A549 (cell line): ENCODE data around the gene FPR2. TPM values are rescaled to one million over a fixed set of nuclear protein-coding genes. Genes with fewer than 3 reads are reported as not detected.

Experiments
- ATAC-seq, 2 experiments: fragments of 200-7000 bp in 1 of 2; fragments of >200 bp in 1 of 2; cut with Nextera tagmentation in 1 of 2; cut with Tn5 transposase in 1 of 2; 3 replicates each; pipeline versions ENCODE4 v1.8.0 to v1.9.1; 2018 to 2020; ENCODE audit warnings: mild to moderate bottlenecking in 1 of 2, moderate library complexity in 1 of 2
- CTCF ChIA-PET: fragments of 300-600 bp; sonication (Branson Sonifier 250); formaldehyde crosslinking; extraction: SDS; loops from one replicate; lab custom pipeline; 2021; ENCODE audit warnings: antibody characterized with exemption, inconsistent platforms; lab: Yijun Ruan, JAX
- POLR2A ChIA-PET: fragments of 350-600 bp; formaldehyde crosslinking; extraction: SDS; loops from one replicate; lab custom pipeline; 2021; ENCODE audit warnings: antibody characterized with exemption, inconsistent platforms; lab: Yijun Ruan, JAX
- DNase-seq, 2 experiments: peaks; one replicate each; pipeline versions ENCODE4 v3.0.0 to v3.0.0-alpha.2; 2011 to 2016; ENCODE audit warnings: low read depth in 1 of 2, low spot score in 1 of 2
- FAIRE-seq: peaks from 2 replicates; lab custom pipeline; 2011; peaks lifted over from hg19 to GRCh38; lab: Jason Lieb, UNC
- H3K27ac ChIP-seq, 2 experiments: fragments of >200 bp; sonication (Bioruptor Twin); formaldehyde crosslinking; 3 replicates each; pipeline ENCODE4 v1.5.1; 2016 to 2017
- H3K4me1 ChIP-seq: fragments of >200 bp; sonication (Bioruptor Twin); formaldehyde crosslinking; 3 replicates; pipeline ENCODE4 v1.6.1; 2016
- H3K4me2 ChIP-seq: fragments of >200 bp; sonication (Bioruptor Twin); formaldehyde crosslinking; 3 replicates; pipeline ENCODE4 v1.6.1; 2016
- H3K4me3 ChIP-seq: fragments of >200 bp; sonication (Bioruptor Twin); formaldehyde crosslinking; 3 replicates; pipeline ENCODE4 v1.5.1; 2016
- H3K9me3 ChIP-seq: fragments of >200 bp; sonication (Bioruptor Twin); formaldehyde crosslinking; 3 replicates; pipeline ENCODE4 v1.6.1; 2016
- CBX2 ChIP-seq: fragments of 200-600 bp; sonication (generic); IDR thresholded peaks from 2 replicates; pipeline ENCODE4 v1.6.1; 2016; ENCODE audit warnings: low read depth, mild to moderate bottlenecking, borderline replicate concordance
- CHD4 ChIP-seq: fragments of 200-600 bp; sonication (generic); IDR thresholded peaks from 2 replicates; pipeline ENCODE4 v1.6.1; 2016; ENCODE audit warnings: antibody characterized with exemption, mild to moderate bottlenecking, borderline replicate concordance
- HEYL ChIP-seq: fragments of 250-450 bp; sonication (Bioruptor Pico); IDR thresholded peaks from 2 replicates; pipeline ENCODE4 v1.8.0; 2021; ENCODE audit warnings: mild to moderate bottlenecking, moderate library complexity
- HOXB13 ChIP-seq: fragments of 250-450 bp; sonication (Bioruptor Pico); IDR thresholded peaks from 2 replicates; pipeline ENCODE4 v1.5.0; 2020; ENCODE audit warnings: low read depth, mild to moderate bottlenecking, moderate library complexity
- HOXB5 ChIP-seq: fragments of 250-450 bp; sonication (Bioruptor Pico); IDR thresholded peaks from 2 replicates; pipeline ENCODE4 v1.5.0; 2020; ENCODE audit warnings: mild to moderate bottlenecking, moderate library complexity
- JUNB ChIP-seq: fragments of >200 bp; sonication (Bioruptor Twin); formaldehyde crosslinking; IDR thresholded peaks from 2 replicates; pipeline ENCODE4 v1.6.1; 2016
- KDM5A ChIP-seq: fragments of 200-600 bp; sonication (generic); IDR thresholded peaks from 2 replicates; pipeline ENCODE4 v1.6.1; 2016; ENCODE audit warnings: antibody characterized with exemption, mild to moderate bottlenecking
- MYC ChIP-seq: IDR thresholded peaks from 2 replicates; pipeline ENCODE4 v1.6.1; 2012; ENCODE audit warnings: mild to moderate bottlenecking, inconsistent platforms, low read length, improper control_type of control experiment, borderline replicate concordance
- NFE2L2 ChIP-seq: fragments of 150-350 bp; conservative IDR thresholded peaks from 2 replicates; pipeline ENCODE4 v1.6.1; 2014; ENCODE audit warnings: low read length
- POLR2AphosphoS2 ChIP-seq: conservative IDR thresholded peaks from 2 replicates; pipeline ENCODE4 v1.6.1; 2012; ENCODE audit warnings: low read length, improper control_type of control experiment, inconsistent platforms
- RFX5 ChIP-seq: fragments of 450-650 bp; IDR thresholded peaks from 2 replicates; pipeline ENCODE4 v1.7.1; 2014; ENCODE audit warnings: antibody characterized with exemption, mild to moderate bottlenecking, moderate library complexity
- RNF2 ChIP-seq: fragments of 200-600 bp; sonication (generic); IDR thresholded peaks from 2 replicates; pipeline ENCODE4 v1.6.1; 2016; ENCODE audit warnings: low read depth, mild to moderate bottlenecking, antibody characterized with exemption, moderate library complexity, borderline replicate concordance
- SMC3 ChIP-seq: fragments of >200 bp; sonication (Bioruptor Twin); formaldehyde crosslinking; IDR thresholded peaks from 3 replicates; pipeline ENCODE4 v1.6.1; 2018; ENCODE audit warnings: inconsistent platforms
- TFCP2L1 ChIP-seq: fragments of 250-450 bp; sonication (Bioruptor Pico); IDR thresholded peaks from 2 replicates; pipeline ENCODE4 v1.5.0; 2021; ENCODE audit warnings: mild to moderate bottlenecking
- ZNF302 ChIP-seq: fragments of 250-450 bp; sonication (Bioruptor Pico); IDR thresholded peaks from 2 replicates; pipeline ENCODE4 v1.9.0; 2021; ENCODE audit warnings: inconsistent platforms, mild to moderate bottlenecking, moderate library complexity
- WGBS: methylation state at CpG from one replicate; pipeline ENCODE4 v1.1.6; 2017; ENCODE audit errors: missing lambda C conversion rate; 5-methylcytosine and 5-hydroxymethylcytosine counted together
- polyA plus RNA-seq, 4 experiments: library from polyadenylated mRNA; depleted of rRNA in 3 of 4; stranded (reverse); fragments of >200 nt; fragmentation: RNase III in 1 of 4; extraction: RNeasy Plus Mini Kit Qiagen cat#74134 plus additional on column Dnase treatment in 1 of 4; gene quantifications; 2 replicates in 3 of 4; 3 replicates in 1 of 4; pipeline ENCODE4 v1.2.3, GENCODE V29; 2011 to 2017
- TF ChIP-seq, protein P1 (sequence below): fragments of 250-450 bp; sonication (Bioruptor Pico); IDR thresholded peaks from 2 replicates; pipeline ENCODE4 v1.5.0; 2020; ENCODE audit warnings: low read depth, mild to moderate bottlenecking, moderate library complexity
- TF ChIP-seq, protein P2 (sequence below): fragments of 200-600 bp; sonication (generic); IDR thresholded peaks from 2 replicates; pipeline ENCODE4 v1.6.1; 2016; ENCODE audit warnings: antibody characterized with exemption, mild to moderate bottlenecking, moderate library complexity
- TF ChIP-seq, protein P3 (sequence below): IDR thresholded peaks from 2 replicates; pipeline ENCODE4 v1.6.1; 2012

FPR2 gene
- polyA plus RNA-seq, 2 of the 4 experiments (the other 2 are of a cell fraction), result not detected

DNA sequence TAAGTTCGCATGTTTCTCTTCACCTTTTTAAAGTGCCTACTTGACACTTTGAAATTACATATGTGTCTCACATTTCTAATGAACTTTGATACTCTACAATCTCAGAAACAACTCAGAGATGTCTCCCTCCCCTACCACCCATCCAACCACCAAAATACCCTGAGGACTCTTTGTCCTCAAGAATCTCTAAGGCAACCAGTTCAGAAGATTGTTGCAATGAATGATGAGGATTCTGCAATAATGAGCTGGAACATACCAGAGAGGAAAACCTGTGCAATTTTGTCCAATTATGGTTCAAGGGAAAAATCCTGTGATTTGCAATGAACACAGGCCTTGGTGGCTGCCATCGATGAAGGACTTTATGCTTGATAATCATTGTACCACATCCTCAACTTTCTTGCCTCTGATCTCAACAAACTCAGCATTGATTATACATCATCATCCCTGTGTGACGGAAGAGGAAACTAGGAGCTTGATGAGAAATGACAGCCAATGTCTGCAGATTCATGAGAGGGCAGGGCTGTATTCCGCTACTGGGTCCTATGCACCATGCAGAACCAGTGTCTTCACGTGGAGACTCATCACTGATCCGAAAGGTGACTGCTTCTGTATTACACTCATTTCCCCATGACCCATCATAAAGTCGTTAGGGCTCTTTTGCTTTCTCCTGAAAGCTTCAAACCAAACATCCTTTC lies 10.4 kb upstream of the FPR2 start:
- H3K4me3 ChIP-seq, result no peak overlapping the region
- POLR2A ChIA-PET, result no interaction called here
- FAIRE-seq (no peak), DNase-seq (no peak), ATAC-seq (no peak)
- 11% methylated on average over 7 of the region's 7 CpGs for WGBS
- peaks cover 27% of the 10 kb centered on the region; the same call in 2 of the 3 replicates for H3K9me3 ChIP-seq
- no peaks in the 10 kb centered on the region for H3K4me1 ChIP-seq
- CTCF ChIA-PET, result interaction anchor here (0.9 kb wide), 1 partner anchor 56 kb away, joined by 3 read pairs; no protein-coding TSS in a partner anchor
- H3K4me2 ChIP-seq, result no peak overlapping the region
- H3K27ac ChIP-seq, result no peak overlapping the region
- TF ChIP-seq POLR2AphosphoS2 (no peak), CHD4 (no peak), ZNF302 (CRISPR knock-in tag) (no peak), RFX5 (no peak), RNF2 (no peak), CBX2 (no peak), HEYL (CRISPR knock-in tag) (no peak), MYC (no peak), JUNB (no peak)
- TF ChIP-seq, protein P1, sequence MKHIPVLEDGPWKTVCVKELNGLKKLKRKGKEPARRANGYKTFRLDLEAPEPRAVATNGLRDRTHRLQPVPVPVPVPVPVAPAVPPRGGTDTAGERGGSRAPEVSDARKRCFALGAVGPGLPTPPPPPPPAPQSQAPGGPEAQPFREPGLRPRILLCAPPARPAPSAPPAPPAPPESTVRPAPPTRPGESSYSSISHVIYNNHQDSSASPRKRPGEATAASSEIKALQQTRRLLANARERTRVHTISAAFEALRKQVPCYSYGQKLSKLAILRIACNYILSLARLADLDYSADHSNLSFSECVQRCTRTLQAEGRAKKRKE (CRISPR knock-in tag), result no peak
- TF ChIP-seq, protein P2, sequence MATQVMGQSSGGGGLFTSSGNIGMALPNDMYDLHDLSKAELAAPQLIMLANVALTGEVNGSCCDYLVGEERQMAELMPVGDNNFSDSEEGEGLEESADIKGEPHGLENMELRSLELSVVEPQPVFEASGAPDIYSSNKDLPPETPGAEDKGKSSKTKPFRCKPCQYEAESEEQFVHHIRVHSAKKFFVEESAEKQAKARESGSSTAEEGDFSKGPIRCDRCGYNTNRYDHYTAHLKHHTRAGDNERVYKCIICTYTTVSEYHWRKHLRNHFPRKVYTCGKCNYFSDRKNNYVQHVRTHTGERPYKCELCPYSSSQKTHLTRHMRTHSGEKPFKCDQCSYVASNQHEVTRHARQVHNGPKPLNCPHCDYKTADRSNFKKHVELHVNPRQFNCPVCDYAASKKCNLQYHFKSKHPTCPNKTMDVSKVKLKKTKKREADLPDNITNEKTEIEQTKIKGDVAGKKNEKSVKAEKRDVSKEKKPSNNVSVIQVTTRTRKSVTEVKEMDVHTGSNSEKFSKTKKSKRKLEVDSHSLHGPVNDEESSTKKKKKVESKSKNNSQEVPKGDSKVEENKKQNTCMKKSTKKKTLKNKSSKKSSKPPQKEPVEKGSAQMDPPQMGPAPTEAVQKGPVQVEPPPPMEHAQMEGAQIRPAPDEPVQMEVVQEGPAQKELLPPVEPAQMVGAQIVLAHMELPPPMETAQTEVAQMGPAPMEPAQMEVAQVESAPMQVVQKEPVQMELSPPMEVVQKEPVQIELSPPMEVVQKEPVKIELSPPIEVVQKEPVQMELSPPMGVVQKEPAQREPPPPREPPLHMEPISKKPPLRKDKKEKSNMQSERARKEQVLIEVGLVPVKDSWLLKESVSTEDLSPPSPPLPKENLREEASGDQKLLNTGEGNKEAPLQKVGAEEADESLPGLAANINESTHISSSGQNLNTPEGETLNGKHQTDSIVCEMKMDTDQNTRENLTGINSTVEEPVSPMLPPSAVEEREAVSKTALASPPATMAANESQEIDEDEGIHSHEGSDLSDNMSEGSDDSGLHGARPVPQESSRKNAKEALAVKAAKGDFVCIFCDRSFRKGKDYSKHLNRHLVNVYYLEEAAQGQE, result no peak
- TF ChIP-seq, protein P3, sequence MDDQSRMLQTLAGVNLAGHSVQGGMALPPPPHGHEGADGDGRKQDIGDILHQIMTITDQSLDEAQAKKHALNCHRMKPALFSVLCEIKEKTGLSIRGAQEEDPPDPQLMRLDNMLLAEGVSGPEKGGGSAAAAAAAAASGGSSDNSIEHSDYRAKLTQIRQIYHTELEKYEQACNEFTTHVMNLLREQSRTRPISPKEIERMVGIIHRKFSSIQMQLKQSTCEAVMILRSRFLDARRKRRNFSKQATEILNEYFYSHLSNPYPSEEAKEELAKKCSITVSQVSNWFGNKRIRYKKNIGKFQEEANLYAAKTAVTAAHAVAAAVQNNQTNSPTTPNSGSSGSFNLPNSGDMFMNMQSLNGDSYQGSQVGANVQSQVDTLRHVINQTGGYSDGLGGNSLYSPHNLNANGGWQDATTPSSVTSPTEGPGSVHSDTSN, result no peak

DNA sequence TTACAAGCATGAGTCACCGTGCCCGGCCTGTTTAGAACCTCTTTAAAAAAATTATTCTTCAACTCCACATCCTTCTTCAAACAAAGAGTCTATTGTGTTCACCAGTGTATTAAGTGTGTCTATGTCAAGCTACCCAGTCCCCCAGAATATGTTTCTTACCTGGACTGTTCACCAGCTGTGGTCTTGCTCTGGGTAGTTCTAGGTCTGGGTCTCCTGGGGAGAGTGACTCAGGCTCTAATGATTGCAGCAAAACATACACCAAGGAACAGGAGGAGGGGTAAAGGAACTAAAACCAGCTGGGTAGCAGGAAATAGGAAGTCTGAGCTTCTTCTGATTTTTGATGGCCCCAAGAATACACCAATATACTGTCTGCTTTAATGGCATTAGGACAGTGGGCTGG lies 9.3 kb upstream of the FPR2 start, which contains the start of gene FPR1:
TSS of gene FPR1 (minus strand) at position 224 of the 400 bp plus-strand sequence. CDS start 4,884 bp downstream, outside the sequence.
- Histone ChIP-seq H3K4me1 (no peaks in the 10 kb centered on the region), H3K4me3 (no peak within 1 kb of the TSS), H3K4me2 (no peak within 1 kb of the TSS), H3K27ac (no peak within 1 kb of the TSS), H3K9me3 (peaks cover 28% of the 10 kb centered on the region)
- ATAC-seq (no peak), FAIRE-seq (no peak), DNase-seq (no peak)
- TF ChIP-seq SMC3 (no peak), RFX5 (no peak), HOXB13 (CRISPR knock-in tag) (no peak), NFE2L2 (no peak), KDM5A (no peak), TFCP2L1 (CRISPR knock-in tag) (no peak), HOXB5 (CRISPR knock-in tag) (no peak), RNF2 (no peak), POLR2AphosphoS2 (no peak)
- ChIA-PET CTCF (no interaction called here), POLR2A (no interaction called here)
- 2% methylated on average over 2 of the region's 2 CpGs for WGBS
